A549 treated with AZD9567 at 1 μM for 4 hours (cell line): ENCODE data around the gene EFNA5. TPM values are rescaled to one million over a fixed set of nuclear protein-coding genes. Genes with fewer than 3 reads are reported as not detected.

Source experiments
- total RNA-seq: library from RNA; stranded (reverse); fragments of 200-300 nt; extraction: Qiagen RNA extraction; gene quantifications from 5 replicates; pipeline ENCODE4 v1.2.3, GENCODE V29; 2022; ENCODE audit not compliant: insufficient read depth

Gene EFNA5
- 18.0 to 22.9 TPM (median 21.0 TPM) in 5 replicates for total RNA-seq

GRCh38 chr5:107670932-107671741 lies at the start of gene EFNA5:
TSS of gene EFNA5 (minus strand) at chr5:107670937.

